PFSK-1 (cell line): Measurements from ENCODE around the gene KRTAP4-12.

Experiments
- FOXP2 ChIP-seq: optimal IDR thresholded peaks from 2 replicates; pipeline ENCODE3; 2011; ENCODE audit warnings: borderline replicate concordance, control low read depth, inconsistent platforms; ENCODE audit not compliant: insufficient read depth; ENCODE audit errors: extremely low read length, extremely low read depth
- POLR2AphosphoS5 ChIP-seq: IDR thresholded peaks from 2 replicates; pipeline ENCODE4 v1.6.1; 2012; ENCODE audit warnings: low read depth, mild to moderate bottlenecking, control low read depth, low read length, moderate library complexity
- REST ChIP-seq, 2 experiments: IDR thresholded peaks; 2 replicates each; pipeline versions ENCODE4 v1.6.1 to v1.8.0; 2011 to 2012; ENCODE audit warnings: low read depth in 2 of 2, low read length in 2 of 2, control low read depth in 1 of 2, inconsistent platforms in 1 of 2, mild to moderate bottlenecking in 1 of 2, moderate library complexity in 1 of 2; ENCODE audit not compliant: insufficient read depth in 1 of 2
- SIN3A ChIP-seq: IDR thresholded peaks from 2 replicates; pipeline ENCODE4 v1.6.1; 2012; ENCODE audit warnings: mild to moderate bottlenecking, low read length, moderate library complexity, borderline replicate concordance; ENCODE audit not compliant: insufficient read depth
- TAF1 ChIP-seq: IDR thresholded peaks from 2 replicates; pipeline ENCODE4 v1.6.1; 2012; ENCODE audit warnings: low read length, control low read depth, borderline replicate concordance; ENCODE audit not compliant: insufficient read depth

Gene KRTAP4-12

GRCh38 chr17:41147531-41148204 is 23.7 kb upstream of the KRTAP4-12 start:
- TF ChIP-seq POLR2AphosphoS5 (no peak), SIN3A (no peak), REST (IDR thresholded peaks at IDR 0.05; ENCODE audit: insufficient read depth in 1 of 2, low read depth in 2 of 2, low read length in 2 of 2) (no peak), TAF1 (no peak), FOXP2 (no peak)

- TF ChIP-seq POLR2AphosphoS5 (no peak), SIN3A (no peak), REST (IDR thresholded peaks at IDR 0.05; ENCODE audit: insufficient read depth in 1 of 2, low read depth in 2 of 2, low read length in 2 of 2) (no peak), TAF1 (no peak), FOXP2 (no peak)
Observed at GRCh38 chr17:41145261-41145660, 21.3 kb upstream of the KRTAP4-12 start.

GRCh38 chr17:41144846-41145245 is 20.9 kb upstream of the KRTAP4-12 start:
- TF ChIP-seq SIN3A = no peak
- no peak for TF ChIP-seq POLR2AphosphoS5
- TF ChIP-seq REST (IDR thresholded peaks at IDR 0.05; ENCODE audit: insufficient read depth in 1 of 2, low read depth in 2 of 2, low read length in 2 of 2) = no peak
- no peak for TF ChIP-seq TAF1
- TF ChIP-seq FOXP2 = no peak

GRCh38 chr17:41141361-41141760 is 17.4 kb upstream of the KRTAP4-12 start:
- TF ChIP-seq REST (IDR thresholded peaks at IDR 0.05; ENCODE audit: insufficient read depth in 1 of 2, low read depth in 2 of 2, low read length in 2 of 2) (no peak), TAF1 (no peak), POLR2AphosphoS5 (no peak), FOXP2 (no peak), SIN3A (no peak)
